SK-N-SH (cell line): ENCODE results near the gene FAAP20. TPM values are rescaled to one million over a fixed set of nuclear protein-coding genes. Genes with fewer than 3 reads are reported as not detected.

Experiments used
- CTCF ChIA-PET: fragments of 300-600, 350-600 bp; formaldehyde crosslinking; extraction: SDS; loops from one replicate; lab custom pipeline; 2021; lab: Yijun Ruan, JAX
- POLR2A ChIA-PET: fragments of 350-600 bp; sonication (Branson Sonifier 250); formaldehyde crosslinking; extraction: SDS; loops from one replicate; lab custom pipeline; 2020; ENCODE audit warnings: antibody characterized with exemption, inconsistent platforms; lab: Yijun Ruan, JAX
- DNase-seq: peaks from one replicate; pipeline ENCODE4 v3.0.0; 2012
- H2AFZ ChIP-seq: fragments of 200-600 bp; sonication (generic); 2 replicates; pipeline ENCODE4 v1.8.1; 2016; ENCODE audit warnings: antibody characterized with exemption, mild to moderate bottlenecking, low read depth
- H3F3A ChIP-seq: fragments of 200-600 bp; sonication (generic); replicated peaks from 2 replicates; pipeline ENCODE3; 2016; ENCODE audit warnings: antibody characterized with exemption, mild to moderate bottlenecking; ENCODE audit not compliant: insufficient read depth
- H3K27ac ChIP-seq, 2 experiments: fragments of 200-500 bp in 1 of 2; fragments of 200-600 bp in 1 of 2; sonication (Bioruptor generic) in 1 of 2; sonication (generic), shearing (Covaris generic) in 1 of 2; 2 replicates each; pipeline versions ENCODE4 v1.5.1 to v1.6.1; 2014 to 2016; ENCODE audit warnings: low read depth in 2 of 2, inconsistent platforms in 1 of 2, low read length in 1 of 2, mild to moderate bottlenecking in 1 of 2, mixed read lengths in 1 of 2
- H3K27me3 ChIP-seq: fragments of 200-600 bp; sonication (generic), shearing (Covaris generic); 2 replicates; pipeline ENCODE4 v1.6.1; 2016; ENCODE audit warnings: mixed run types; ENCODE audit not compliant: insufficient read depth
- H3K36me3 ChIP-seq, 2 experiments: fragments of 200-500 bp in 1 of 2; fragments of 200-600 bp in 1 of 2; sonication (Bioruptor generic) in 1 of 2; sonication (generic) in 1 of 2; replicated peaks in 1 of 2; 2 replicates each; pipeline versions ENCODE3 to v1.5.1; 2014 to 2016; ENCODE audit warnings: low read length in 1 of 2, mild to moderate bottlenecking in 1 of 2; ENCODE audit not compliant: insufficient read depth in 2 of 2, control insufficient read depth in 1 of 2
- H3K4me1 ChIP-seq, 2 experiments: fragments of 200-500 bp in 1 of 2; fragments of 200-600 bp in 1 of 2; sonication (Bioruptor generic) in 1 of 2; sonication (generic), shearing (Covaris generic) in 1 of 2; 2 replicates each; pipeline versions ENCODE4 v1.5.1 to v1.6.1; 2014 to 2016; ENCODE audit warnings: low read depth in 1 of 2, low read length in 1 of 2, mixed run types in 1 of 2; ENCODE audit not compliant: insufficient read depth in 2 of 2, control insufficient read depth in 1 of 2
- H3K4me2 ChIP-seq: fragments of 200-600 bp; sonication (generic), shearing (Covaris generic); 2 replicates; pipeline ENCODE4 v1.6.1; 2017; ENCODE audit warnings: mixed run types
- H3K4me3 ChIP-seq, 2 experiments: fragments of 200-500 bp in 1 of 2; fragments of 200-600 bp in 1 of 2; sonication (Bioruptor generic) in 1 of 2; sonication (generic), shearing (Covaris generic) in 1 of 2; 2 replicates each; pipeline versions ENCODE4 v1.5.1 to v1.8.1; 2014 to 2016; ENCODE audit warnings: low read depth in 2 of 2, inconsistent platforms in 1 of 2, low read length in 1 of 2, mild to moderate bottlenecking in 1 of 2, mixed read lengths in 1 of 2, moderate library complexity in 1 of 2
- H3K79me2 ChIP-seq: fragments of 200-600 bp; sonication (generic); 2 replicates; pipeline ENCODE4 v1.8.1; 2017; ENCODE audit warnings: mild to moderate bottlenecking; ENCODE audit not compliant: insufficient read depth
- H3K9ac ChIP-seq: fragments of 200-600 bp; sonication (generic); 2 replicates; pipeline ENCODE4 v1.6.1; 2017; ENCODE audit warnings: mixed run types
- H3K9me2 ChIP-seq: fragments of 200-600 bp; sonication (generic); 2 replicates; pipeline ENCODE4 v1.6.1; 2017; ENCODE audit warnings: mixed run types
- H3K9me3 ChIP-seq: fragments of 200-600 bp; sonication (generic); 2 replicates; pipeline ENCODE4 v1.6.1; 2017; ENCODE audit warnings: mixed run types, mild to moderate bottlenecking, moderate library complexity
- H4K20me1 ChIP-seq: fragments of 200-600 bp; sonication (generic); 2 replicates; pipeline ENCODE4 v1.6.1; 2017; ENCODE audit warnings: mild to moderate bottlenecking, mixed run types; ENCODE audit not compliant: insufficient read depth
- ELF1 ChIP-seq: IDR thresholded peaks from 2 replicates; pipeline ENCODE4 v1.4.0; 2012
- FOSL2 ChIP-seq: IDR thresholded peaks from 2 replicates; pipeline ENCODE4 v1.4.0; 2012; ENCODE audit warnings: low read depth, mild to moderate bottlenecking, moderate library complexity, borderline replicate concordance
- FOXM1 ChIP-seq: IDR thresholded peaks from 2 replicates; pipeline ENCODE4 v1.4.0; 2012; ENCODE audit warnings: low read depth, mild to moderate bottlenecking
- GABPA ChIP-seq: IDR thresholded peaks from 2 replicates; pipeline ENCODE4 v1.4.0; 2012; ENCODE audit warnings: low read depth, mild to moderate bottlenecking
- MXI1 ChIP-seq: IDR thresholded peaks from 2 replicates; pipeline ENCODE4 v1.6.1; 2012; ENCODE audit warnings: mild to moderate bottlenecking, low read depth, low read length, improper control_type of control experiment
- SIN3A ChIP-seq: IDR thresholded peaks from 2 replicates; pipeline ENCODE4 v1.6.1; 2012; ENCODE audit warnings: low read depth, mild to moderate bottlenecking, low read length, moderate library complexity, borderline replicate concordance
- SMC3 ChIP-seq: IDR thresholded peaks from 2 replicates; pipeline ENCODE4 v1.6.1; 2012; ENCODE audit warnings: low read depth, low read length, improper control_type of control experiment
- TAF1 ChIP-seq: IDR thresholded peaks from 2 replicates; pipeline ENCODE4 v1.6.1; 2012; ENCODE audit warnings: low read depth, mild to moderate bottlenecking, low read length, moderate library complexity, borderline replicate concordance
- WGBS: methylation state at CpG from one replicate; pipeline ENCODE4 v1.1.6; 2017; ENCODE audit warnings: low lambda C conversion rate; 5-methylcytosine and 5-hydroxymethylcytosine counted together
- polyA plus RNA-seq, 3 experiments: library from polyadenylated mRNA; depleted of rRNA; stranded (reverse); fragments of >200 nt; gene quantifications; 2 replicates each; pipeline ENCODE4 v1.2.3, GENCODE V29; 2012
- TF ChIP-seq, protein P1 (sequence below): IDR thresholded peaks from 2 replicates; pipeline ENCODE4; 2012
- TF ChIP-seq, protein P2 (sequence below): IDR thresholded peaks from 2 replicates; pipeline ENCODE4 v1.4.0; 2012; ENCODE audit warnings: low read depth, borderline replicate concordance

FAAP20 gene
- polyA plus RNA-seq, 1 of the 3 experiments (the other 2 are of a cell fraction): 58.3 TPM

DNA sequence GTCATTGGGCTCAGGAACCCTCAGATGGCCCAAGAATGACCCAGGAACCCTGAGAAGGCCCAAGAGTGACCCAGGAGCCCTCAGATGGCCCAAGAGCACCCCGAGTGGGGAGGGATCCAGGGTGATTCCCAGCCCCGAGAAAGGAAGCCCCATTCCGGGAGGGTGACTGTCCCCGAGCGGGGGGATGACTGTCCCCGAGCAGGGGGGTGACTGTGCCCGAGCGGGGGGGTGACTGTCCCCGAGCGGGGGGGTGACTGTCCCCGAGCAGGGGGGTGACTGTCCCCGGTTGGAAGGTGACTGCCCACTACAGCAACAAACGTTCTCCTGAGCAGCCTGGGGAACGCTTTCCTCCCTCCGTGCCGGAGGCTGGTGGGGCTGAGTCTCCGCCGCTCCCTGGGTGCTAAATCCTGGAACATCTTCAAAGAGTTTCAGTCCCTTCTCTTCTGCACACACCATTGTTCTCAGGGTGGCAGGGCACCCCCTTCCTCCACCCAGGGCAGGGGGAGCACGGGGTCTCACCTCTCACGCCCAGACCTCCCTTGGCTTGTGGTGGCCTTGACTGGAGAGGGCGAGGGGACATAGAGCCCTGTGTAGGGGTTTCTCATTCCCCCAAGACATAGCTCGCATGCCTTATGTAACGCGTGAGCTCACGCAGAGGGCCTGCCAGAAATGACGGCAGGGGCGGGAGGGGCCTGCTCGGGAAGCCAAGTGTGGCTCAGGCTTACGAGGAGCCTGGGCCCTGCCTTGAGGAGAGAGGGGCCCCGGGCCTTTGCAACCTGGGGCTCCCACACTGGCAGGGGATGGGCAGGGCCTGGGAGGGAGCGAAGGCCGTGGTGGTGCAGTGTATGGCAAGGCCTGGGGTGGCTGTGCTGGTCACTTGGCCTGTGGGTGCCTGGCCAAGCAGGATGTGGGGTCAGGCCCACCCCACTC lies 19.3 kb upstream of the FAAP20 start:
- WGBS: 96% methylated on average over 15 of the region's 32 CpGs
- no peak for DNase-seq
- Histone ChIP-seq H3K9ac (peak overlapping the region; percentile 30; the same call in 1 of the 2 replicates), H3K9me3 (no peaks in the 10 kb centered on the region), H3K27me3 (no peaks in the 10 kb centered on the region), H3K27ac (peak overlapping the region; percentile 53 to 84; a peak in 3 of 4 replicates), H3F3A (peaks cover 11% of the 10 kb centered on the region), H3K4me3 (no peak overlapping the region), H3K36me3 (no peaks in the 10 kb centered on the region), H3K79me2 (no peaks in the 10 kb centered on the region), H3K4me1 (peaks cover 15 to 39% of the 10 kb centered on the region in 2 experiments; a peak in 2 of 4 replicates), H3K4me2 (no peak overlapping the region), H4K20me1 (no peaks in the 10 kb centered on the region), H3K9me2 (no peaks in the 10 kb centered on the region), H2AFZ (no peak overlapping the region)
- ChIA-PET CTCF (interaction anchor here (0.9 to 1.0 kb wide), 2 partner anchors 19 to 168 kb away, joined by 3 to 4 read pairs; no protein-coding TSS in a partner anchor), POLR2A (no interaction called here)
- no peak for TF ChIP-seq FOSL2
- TF ChIP-seq MXI1: no peak
- TF ChIP-seq ELF1: no peak
- TF ChIP-seq SMC3: no peak
- TF ChIP-seq, protein P1, sequence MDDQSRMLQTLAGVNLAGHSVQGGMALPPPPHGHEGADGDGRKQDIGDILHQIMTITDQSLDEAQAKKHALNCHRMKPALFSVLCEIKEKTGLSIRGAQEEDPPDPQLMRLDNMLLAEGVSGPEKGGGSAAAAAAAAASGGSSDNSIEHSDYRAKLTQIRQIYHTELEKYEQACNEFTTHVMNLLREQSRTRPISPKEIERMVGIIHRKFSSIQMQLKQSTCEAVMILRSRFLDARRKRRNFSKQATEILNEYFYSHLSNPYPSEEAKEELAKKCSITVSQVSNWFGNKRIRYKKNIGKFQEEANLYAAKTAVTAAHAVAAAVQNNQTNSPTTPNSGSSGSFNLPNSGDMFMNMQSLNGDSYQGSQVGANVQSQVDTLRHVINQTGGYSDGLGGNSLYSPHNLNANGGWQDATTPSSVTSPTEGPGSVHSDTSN: no peak
- no peak for TF ChIP-seq GABPA

DNA sequence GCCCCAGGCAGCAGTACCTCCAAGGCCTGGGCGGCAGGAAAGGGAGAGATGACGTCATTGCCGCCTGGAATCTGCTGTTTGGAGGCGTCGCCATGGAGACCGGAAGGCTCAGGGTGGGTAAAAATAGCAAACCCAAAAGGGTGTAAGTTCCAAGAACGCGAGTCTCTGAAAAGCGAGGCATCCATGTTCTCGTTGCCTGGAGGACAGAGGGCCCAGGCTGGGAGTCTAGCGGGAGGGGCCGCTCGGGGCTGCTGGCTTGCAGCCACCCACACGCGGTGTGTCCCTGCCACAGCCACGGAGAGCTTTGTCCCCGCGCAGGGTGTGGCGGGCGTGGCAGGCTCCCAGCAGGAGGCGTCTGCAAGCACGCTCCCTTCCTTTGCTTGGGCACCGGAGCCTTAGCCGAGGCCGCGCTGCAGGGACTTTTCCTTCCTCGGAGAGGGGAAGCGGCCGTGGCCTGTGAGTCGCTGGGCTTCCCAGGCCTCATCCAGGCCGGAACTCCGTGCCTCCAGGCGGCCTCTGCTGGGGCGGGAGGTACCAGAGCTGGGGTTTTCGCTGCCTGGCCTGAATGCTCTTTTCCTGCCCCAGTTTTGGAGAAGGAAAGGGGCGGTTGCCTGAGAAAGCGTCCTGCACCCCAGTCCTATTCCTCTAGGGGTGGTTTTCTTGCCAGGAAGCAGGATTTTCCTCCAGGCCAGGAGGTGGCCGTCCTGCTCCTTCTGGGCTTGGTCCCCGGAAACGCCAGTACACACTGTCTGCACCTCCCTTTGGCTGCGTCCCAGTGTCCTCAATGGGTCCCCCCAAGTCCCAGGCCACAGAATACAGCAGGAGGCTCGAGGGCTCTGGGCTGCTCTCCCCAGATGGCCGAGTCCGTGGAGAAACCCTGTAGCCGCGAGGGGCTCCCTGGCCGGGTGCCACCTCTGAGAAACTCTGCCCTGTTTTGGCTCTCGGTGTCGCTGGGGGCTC lies 18.2 kb upstream of the FAAP20 start:
- H3K27ac ChIP-seq: peak overlapping the region; percentile 58 to 84; a peak in 3 of 4 replicates
- TF ChIP-seq TAF1 (0 out of 2 replicates have a peak, but pooled peaks have one; percentile 11), FOXM1 (no peak), SIN3A (no peak), FOSL2 (no peak)
- TF ChIP-seq, protein P1: no peak
- TF ChIP-seq, protein P2, sequence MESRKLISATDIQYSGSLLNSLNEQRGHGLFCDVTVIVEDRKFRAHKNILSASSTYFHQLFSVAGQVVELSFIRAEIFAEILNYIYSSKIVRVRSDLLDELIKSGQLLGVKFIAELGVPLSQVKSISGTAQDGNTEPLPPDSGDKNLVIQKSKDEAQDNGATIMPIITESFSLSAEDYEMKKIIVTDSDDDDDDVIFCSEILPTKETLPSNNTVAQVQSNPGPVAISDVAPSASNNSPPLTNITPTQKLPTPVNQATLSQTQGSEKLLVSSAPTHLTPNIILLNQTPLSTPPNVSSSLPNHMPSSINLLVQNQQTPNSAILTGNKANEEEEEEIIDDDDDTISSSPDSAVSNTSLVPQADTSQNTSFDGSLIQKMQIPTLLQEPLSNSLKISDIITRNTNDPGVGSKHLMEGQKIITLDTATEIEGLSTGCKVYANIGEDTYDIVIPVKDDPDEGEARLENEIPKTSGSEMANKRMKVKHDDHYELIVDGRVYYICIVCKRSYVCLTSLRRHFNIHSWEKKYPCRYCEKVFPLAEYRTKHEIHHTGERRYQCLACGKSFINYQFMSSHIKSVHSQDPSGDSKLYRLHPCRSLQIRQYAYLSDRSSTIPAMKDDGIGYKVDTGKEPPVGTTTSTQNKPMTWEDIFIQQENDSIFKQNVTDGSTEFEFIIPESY: no peak
- TF ChIP-seq, all 33 proteins: peak for 1
- Histone ChIP-seq H3K36me3 (no peaks in the 10 kb centered on the region), H3K9ac (peak overlapping the region; percentile 30; the same call in 1 of the 2 replicates), H3K4me1 (peaks cover 19 to 41% of the 10 kb centered on the region in 2 experiments; a peak in 2 of 4 replicates), H4K20me1 (no peaks in the 10 kb centered on the region), H3K27me3 (no peaks in the 10 kb centered on the region), H3K9me3 (no peaks in the 10 kb centered on the region), H3K79me2 (no peaks in the 10 kb centered on the region), H3K4me2 (peak overlapping the region; percentile 33; the same call in 1 of the 2 replicates), H3K4me3 (no peak overlapping the region; a peak in 1 of 4 replicates), H3K9me2 (no peaks in the 10 kb centered on the region), H3F3A (peaks cover 11% of the 10 kb centered on the region), H2AFZ (peak overlapping the region; percentile 60; the same call in 1 of the 2 replicates)
- CTCF ChIA-PET: interaction anchor here (1.7 to 1.9 kb wide), 2 partner anchors 18 to 103 kb away, joined by 6 to 10 read pairs; partner anchors contain the start of gene FAAP20
- WGBS: 62% methylated on average over 24 of the region's 49 CpGs
- DNase-seq: peak; percentile 86
- POLR2A ChIA-PET: no interaction called here
